Transverse colon (tissue), 4 donors: ENCODE measurements around the gene PRUNE1. TPM values are rescaled to one million over a fixed set of nuclear protein-coding genes. Genes with fewer than 3 reads are reported as not detected.

Experiments used
- DNase-seq: peaks from one replicate; pipeline ENCODE4 v3.0.0-alpha.2; 2019
- H3K27ac ChIP-seq, 4 donors: fragments of 200-600 bp; sonication (generic); 2 replicates each; pipeline ENCODE4 v1.5.1; 2016 to 2018; ENCODE audit warnings: inconsistent platforms in 4 of 4
- H3K27me3 ChIP-seq: fragments of 200-600 bp; sonication (generic); 2 replicates; pipeline ENCODE4 v1.5.1; 2017; ENCODE audit warnings: inconsistent platforms
- H3K36me3 ChIP-seq, 4 donors: fragments of 200-600 bp; sonication (generic); 2 replicates each; pipeline ENCODE4 v1.5.1; 2017 to 2019; ENCODE audit warnings: inconsistent platforms in 4 of 4
- H3K4me1 ChIP-seq, 4 donors: fragments of 200-600 bp; sonication (generic); 2 replicates each; pipeline ENCODE4 v1.5.1; 2017 to 2020; ENCODE audit warnings: inconsistent platforms in 4 of 4
- H3K4me3 ChIP-seq, 4 donors: fragments of 200-600 bp; sonication (generic); 1 replicate in 1 of 4; 2 replicates in 3 of 4; pipeline versions ENCODE4 v1.5.1 to v1.6.1; 2017 to 2019; ENCODE audit warnings: inconsistent platforms in 4 of 4
- H3K9me3 ChIP-seq, 2 donors: fragments of 200-600 bp; sonication (generic); 2 replicates each; pipeline ENCODE4 v1.5.1; 2017 to 2019; ENCODE audit warnings: inconsistent platforms in 2 of 2
- EP300 ChIP-seq: sonication (generic); formaldehyde crosslinking; IDR thresholded peaks from one replicate; pipeline ENCODE4 v1.6.1; 2017; ENCODE audit warnings: antibody characterized with exemption, low read depth
- POLR2A ChIP-seq: fragments of 450-650 bp; IDR thresholded peaks from one replicate; pipeline ENCODE4 v1.6.1; 2016; ENCODE audit warnings: antibody characterized with exemption, mild to moderate bottlenecking, moderate library complexity
- POLR2AphosphoS5 ChIP-seq, 3 donors: sonication (generic); formaldehyde crosslinking; IDR thresholded peaks; one replicate each; pipeline ENCODE4 v1.6.1; 2016; ENCODE audit warnings: antibody characterized with exemption in 3 of 3
- WGBS, 2 donors: methylation state at CpG; one replicate each; pipeline ENCODE4 v1.1.5; 2018; ENCODE audit warnings: low coverage in 1 of 2; 5-methylcytosine and 5-hydroxymethylcytosine counted together
- in situ Hi-C, 4 donors: fragments of 200-750 bp; cut with MboI; loops; one replicate each; pipeline versions ENCODE4 v1.15.0 to v1.15.1; 2017; ENCODE audit warnings: low sequenced_read_pairs in 3 of 4, low pct_ligation_motif_present in 1 of 4, low pct_unique_long_range_greater_than_20kb in 1 of 4
- intact Hi-C: fragments of 100-400 bp; cut with DNase I; formaldehyde crosslinking; loops from one replicate; pipeline ENCODE4 v1.15.1; 2023; ENCODE audit warnings: low total_unique reads
- total RNA-seq, 4 donors: library from RNA; depleted of rRNA; stranded (reverse); fragments of >200 nt; gene quantifications; one replicate each; pipeline ENCODE4 v1.1.0, GENCODE V29; 2016
- TF ChIP-seq, protein P1 (sequence below), 5 experiments: fragments of 200-600 bp in 3 of 5; fragments of 450-650 bp in 2 of 5; sonication (generic) in 3 of 5; IDR thresholded peaks; 1 replicate in 2 of 5; 2 replicates in 3 of 5; pipeline ENCODE4 v1.5.1; 2016 to 2017; ENCODE audit warnings: antibody characterized with exemption in 5 of 5, inconsistent platforms in 3 of 5, mild to moderate bottlenecking in 2 of 5, moderate library complexity in 1 of 5

PRUNE1 gene, protein sequence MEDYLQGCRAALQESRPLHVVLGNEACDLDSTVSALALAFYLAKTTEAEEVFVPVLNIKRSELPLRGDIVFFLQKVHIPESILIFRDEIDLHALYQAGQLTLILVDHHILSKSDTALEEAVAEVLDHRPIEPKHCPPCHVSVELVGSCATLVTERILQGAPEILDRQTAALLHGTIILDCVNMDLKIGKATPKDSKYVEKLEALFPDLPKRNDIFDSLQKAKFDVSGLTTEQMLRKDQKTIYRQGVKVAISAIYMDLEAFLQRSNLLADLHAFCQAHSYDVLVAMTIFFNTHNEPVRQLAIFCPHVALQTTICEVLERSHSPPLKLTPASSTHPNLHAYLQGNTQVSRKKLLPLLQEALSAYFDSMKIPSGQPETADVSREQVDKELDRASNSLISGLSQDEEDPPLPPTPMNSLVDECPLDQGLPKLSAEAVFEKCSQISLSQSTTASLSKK
- 10 to 100 TPM in 3 of 4 donors, 1 to 10 TPM in 1; 9.0 to 80.4 (median 26.8) TPM for total RNA-seq

DNA sequence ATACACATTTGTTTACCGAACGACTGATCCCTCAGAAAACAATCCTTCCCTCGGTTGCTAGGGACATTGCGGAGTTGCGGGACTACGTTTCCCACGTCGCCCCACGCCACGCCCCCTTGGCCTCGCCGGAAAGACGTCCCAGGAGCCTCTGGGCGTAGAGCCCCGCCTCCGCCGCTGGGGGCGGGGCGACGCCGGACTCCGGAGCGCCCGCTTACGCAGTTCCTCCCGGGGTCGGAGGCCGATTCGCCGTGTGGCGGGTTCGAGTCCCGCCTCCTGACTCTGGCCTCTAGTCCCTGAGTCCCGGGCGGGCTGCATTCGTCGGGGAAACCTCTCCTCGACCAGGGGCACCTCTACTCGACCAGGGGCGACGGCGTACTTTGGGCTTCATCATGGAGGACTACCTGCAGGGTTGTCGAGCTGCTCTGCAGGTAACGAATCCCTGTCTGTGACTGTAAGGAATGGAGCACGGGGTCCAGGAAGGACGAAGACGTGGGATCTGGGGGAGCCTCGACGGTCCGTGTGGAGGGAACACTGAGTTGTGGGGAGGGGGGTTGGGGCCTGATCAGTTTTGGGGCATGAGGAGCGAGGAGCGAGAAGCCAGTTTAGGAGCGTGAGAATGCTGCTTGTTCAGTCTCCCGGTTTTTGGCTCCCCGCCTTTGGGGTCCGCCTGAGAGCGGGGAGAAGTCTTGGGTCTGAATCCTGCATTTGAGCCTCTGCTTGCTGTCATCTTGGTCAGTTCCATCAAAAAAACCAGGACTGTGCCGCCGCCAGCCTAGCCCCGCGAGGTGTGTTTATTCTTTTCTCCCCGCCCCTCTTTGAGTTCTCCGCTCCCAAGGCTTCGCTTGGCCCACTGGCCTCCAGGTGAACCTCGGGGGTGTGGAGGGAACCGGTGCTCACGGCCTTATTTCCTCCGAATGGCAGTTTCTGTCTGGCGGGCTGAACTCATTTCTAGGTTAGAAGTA, at the start of gene PRUNE1:
PRUNE1 (plus strand) TSS at position 206 of the 962 bp plus-strand sequence; CDS start at position 390, 184 bp downstream.
- intact Hi-C loops (no loop called here), in situ Hi-C loops (no loop called here)
- Histone ChIP-seq H3K9me3 (no peaks in the 10 kb centered on the region), H3K36me3 (no peaks in the 10 kb centered on the region), H3K27ac (peak within 1 kb of the TSS; percentile 89 to 96 (median 92)), H3K4me1 (peaks cover 46 to 80% (median 56%) of the 10 kb centered on the region in 4 donors), H3K27me3 (no peaks in the 10 kb centered on the region), H3K4me3 (peak within 1 kb of the TSS; percentile 57 to 86 (median 62))
- peak; percentile 99 for DNase-seq
- 1% methylated on average over 67 of the region's 69 CpGs; no CpG with 5 or more reads in 1 of the 2 donors for WGBS, 2 donors
- TF ChIP-seq EP300: no peak
- TF ChIP-seq, protein P1, sequence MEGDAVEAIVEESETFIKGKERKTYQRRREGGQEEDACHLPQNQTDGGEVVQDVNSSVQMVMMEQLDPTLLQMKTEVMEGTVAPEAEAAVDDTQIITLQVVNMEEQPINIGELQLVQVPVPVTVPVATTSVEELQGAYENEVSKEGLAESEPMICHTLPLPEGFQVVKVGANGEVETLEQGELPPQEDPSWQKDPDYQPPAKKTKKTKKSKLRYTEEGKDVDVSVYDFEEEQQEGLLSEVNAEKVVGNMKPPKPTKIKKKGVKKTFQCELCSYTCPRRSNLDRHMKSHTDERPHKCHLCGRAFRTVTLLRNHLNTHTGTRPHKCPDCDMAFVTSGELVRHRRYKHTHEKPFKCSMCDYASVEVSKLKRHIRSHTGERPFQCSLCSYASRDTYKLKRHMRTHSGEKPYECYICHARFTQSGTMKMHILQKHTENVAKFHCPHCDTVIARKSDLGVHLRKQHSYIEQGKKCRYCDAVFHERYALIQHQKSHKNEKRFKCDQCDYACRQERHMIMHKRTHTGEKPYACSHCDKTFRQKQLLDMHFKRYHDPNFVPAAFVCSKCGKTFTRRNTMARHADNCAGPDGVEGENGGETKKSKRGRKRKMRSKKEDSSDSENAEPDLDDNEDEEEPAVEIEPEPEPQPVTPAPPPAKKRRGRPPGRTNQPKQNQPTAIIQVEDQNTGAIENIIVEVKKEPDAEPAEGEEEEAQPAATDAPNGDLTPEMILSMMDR (IDR thresholded peaks at IDR 0.05): peak in 1 of 5 experiments; percentile 28
- TF ChIP-seq POLR2A: peak; percentile 48
- peak; percentile 61 to 72 (median 66) for TF ChIP-seq POLR2AphosphoS5 (IDR thresholded peaks at IDR 0.05)

DNA sequence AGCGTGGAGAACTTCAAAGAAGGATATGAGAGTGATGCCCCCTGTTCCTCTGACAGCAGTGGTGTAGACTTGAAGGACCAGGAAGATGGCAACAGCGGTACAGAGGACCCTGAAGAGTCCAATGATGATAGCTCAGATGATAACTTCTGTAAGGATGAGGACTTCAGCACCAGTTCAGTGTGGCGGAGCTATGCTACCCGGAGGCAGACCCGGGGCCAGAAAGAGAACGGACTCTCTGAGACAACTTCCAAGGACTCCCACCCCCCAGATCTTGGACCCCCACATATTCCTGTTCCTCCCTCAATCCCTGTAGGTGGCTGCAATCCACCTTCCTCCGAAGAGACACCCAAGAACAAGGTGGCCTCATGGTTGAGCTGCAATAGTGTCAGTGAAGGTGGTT, 47.6 kb upstream of the PRUNE1 start:
- TF ChIP-seq, protein P1 (IDR thresholded peaks at IDR 0.05): no peak
- TF ChIP-seq POLR2A (no peak), EP300 (no peak), POLR2AphosphoS5 (IDR thresholded peaks at IDR 0.05) (no peak)
- H3K9me3 ChIP-seq: no peaks in the 10 kb centered on the region
- 94 to 100% methylated on average over 1 to 7 of the region's 7 CpGs for WGBS, 2 donors
- H3K36me3 ChIP-seq: peaks cover 0 to 78% (median 26%) of the 10 kb centered on the region in 4 donors
- H3K4me1 ChIP-seq: no peaks in the 10 kb centered on the region
- H3K27me3 ChIP-seq: no peaks in the 10 kb centered on the region
- no peak for DNase-seq
- intact Hi-C loops (no loop called here), in situ Hi-C loops (no loop called here)
- no peak overlapping the region for H3K27ac ChIP-seq
- no peak overlapping the region for H3K4me3 ChIP-seq

DNA sequence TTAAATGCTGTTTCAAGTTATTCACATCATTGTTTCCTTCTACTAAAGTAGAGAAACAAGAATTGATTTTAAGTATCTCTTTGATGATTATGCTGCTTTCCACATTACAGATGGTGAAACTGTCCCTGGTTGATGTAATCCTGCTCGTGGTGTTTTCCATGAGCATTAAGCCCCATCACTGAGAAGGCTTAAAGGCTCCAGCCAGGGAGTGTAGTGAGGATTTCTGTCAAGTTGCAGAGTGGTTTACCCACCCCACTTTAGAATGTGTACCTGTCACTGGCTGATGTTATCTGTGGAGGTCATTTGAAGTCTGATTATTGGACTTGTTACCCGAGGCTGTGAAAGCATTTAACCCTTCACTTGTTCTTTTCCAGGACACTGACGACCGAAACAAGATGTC, 46.5 kb upstream of the PRUNE1 start:
- Histone ChIP-seq H3K9me3 (no peaks in the 10 kb centered on the region), H3K27ac (no peak overlapping the region), H3K4me3 (no peak overlapping the region), H3K4me1 (no peaks in the 10 kb centered on the region), H3K27me3 (no peaks in the 10 kb centered on the region), H3K36me3 (peaks cover 0 to 86% (median 31%) of the 10 kb centered on the region in 4 donors)
- TF ChIP-seq POLR2A (no peak), POLR2AphosphoS5 (IDR thresholded peaks at IDR 0.05) (no peak), EP300 (no peak)
- TF ChIP-seq, protein P1 (IDR thresholded peaks at IDR 0.05): no peak
- intact Hi-C loops (no loop called here), in situ Hi-C loops (no loop called here)
- no peak for DNase-seq
- 65 to 80% methylated on average over 1 to 4 of the region's 4 CpGs for WGBS, 2 donors
